Endothelial cell of umbilical vein (primary cell): ENCODE measurements around the gene ETV3L. TPM values are rescaled to one million over a fixed set of nuclear protein-coding genes. Genes with fewer than 3 reads are reported as not detected.

Experiments used
- BruUV-seq: library from RNA; stranded (reverse); fragments of 400-500 nt; replicated peaks from 2 replicates; lab custom pipeline; 2021; lab: Mats Ljungman, UMichigan
- CTCF ChIA-PET: fragments of 300-600, 350-600 bp; sonication (Branson Sonifier 250); formaldehyde crosslinking; loops from one replicate; lab custom pipeline; 2021; ENCODE audit warnings: antibody characterized with exemption, inconsistent platforms; lab: Charles Lee
- POLR2A ChIA-PET: fragments of 300-600, 350-600 bp; sonication (Branson Sonifier 250); formaldehyde crosslinking; loops from one replicate; lab custom pipeline; 2021; ENCODE audit warnings: antibody characterized with exemption, inconsistent platforms; lab: Charles Lee
- DNase-seq: peaks from one replicate; pipeline ENCODE4 v3.0.0-alpha.2; 2011; ENCODE audit warnings: low read depth, low spot score
- FAIRE-seq: peaks from 2 replicates; lab custom pipeline; 2011; peaks lifted over from hg19 to GRCh38; lab: Jason Lieb, UNC
- H2AFZ ChIP-seq: 2 replicates; pipeline ENCODE4 v1.6.0; 2012; ENCODE audit warnings: low read depth, low read length, control low read depth, inconsistent platforms
- H3K27ac ChIP-seq: 2 replicates; pipeline ENCODE4 v1.5.1; 2011; ENCODE audit warnings: low read depth, mild to moderate bottlenecking, control low read depth, low read length, moderate library complexity; ENCODE audit not compliant: insufficient read depth
- H3K27me3 ChIP-seq, 2 experiments: 2 replicates each; pipeline versions ENCODE4 v1.6.0 to v1.6.1; 2011; ENCODE audit warnings: low read length in 2 of 2, mixed read lengths in 1 of 2; ENCODE audit not compliant: control insufficient read depth in 2 of 2, insufficient read depth in 2 of 2
- H3K36me3 ChIP-seq, 2 experiments: 2 replicates in 1 of 2; 3 replicates in 1 of 2; pipeline ENCODE4 v1.5.1; 2011; ENCODE audit warnings: low read length in 2 of 2, mild to moderate bottlenecking in 1 of 2, moderate library complexity in 1 of 2; ENCODE audit not compliant: control insufficient read depth in 2 of 2, insufficient read depth in 2 of 2; ENCODE audit errors: extremely low read depth in 1 of 2
- H3K4me1 ChIP-seq: 3 replicates; pipeline ENCODE4 v1.5.1; 2011; ENCODE audit warnings: mild to moderate bottlenecking, low read length; ENCODE audit not compliant: control insufficient read depth, insufficient read depth; ENCODE audit errors: extremely low read depth
- H3K4me2 ChIP-seq: 2 replicates; pipeline ENCODE4 v1.6.1; 2011; ENCODE audit warnings: low read length, control low read depth, mixed read lengths; ENCODE audit not compliant: insufficient read depth
- H3K4me3 ChIP-seq, 3 experiments: fragments of 200-600 bp in 1 of 3; sonication (generic), shearing (Covaris generic) in 1 of 3; replicated peaks in 1 of 3; 2 replicates each; pipeline ENCODE4 v1.5.1; 2011 to 2016; ENCODE audit warnings: control low read depth in 3 of 3, low read length in 3 of 3, mild to moderate bottlenecking in 2 of 3, inconsistent platforms in 1 of 3, low read depth in 1 of 3, moderate library complexity in 1 of 3; ENCODE audit not compliant: insufficient read depth in 1 of 3
- H3K79me2 ChIP-seq: 2 replicates; pipeline ENCODE4 v1.6.0; 2012; ENCODE audit warnings: low read length, inconsistent platforms; ENCODE audit not compliant: control insufficient read depth, insufficient read depth
- H3K9ac ChIP-seq: replicated peaks from 2 replicates; pipeline ENCODE3; 2011; ENCODE audit warnings: low read length, control low read depth; ENCODE audit not compliant: insufficient read depth; ENCODE audit errors: extremely low read depth
- H3K9me1 ChIP-seq: replicated peaks from 3 replicates; pipeline ENCODE4 v1.6.0; 2011; ENCODE audit warnings: mild to moderate bottlenecking, low read length; ENCODE audit not compliant: control insufficient read depth, insufficient read depth; ENCODE audit errors: extremely low read depth
- H3K9me3 ChIP-seq: replicated peaks from 2 replicates; pipeline ENCODE4 v1.5.1; 2012; ENCODE audit warnings: low read length, inconsistent platforms; ENCODE audit not compliant: control insufficient read depth, insufficient read depth
- H4K20me1 ChIP-seq: replicated peaks from 2 replicates; pipeline ENCODE3; 2011; ENCODE audit warnings: mild to moderate bottlenecking, low read length; ENCODE audit not compliant: control insufficient read depth, insufficient read depth; ENCODE audit errors: extremely low read depth
- EZH2 ChIP-seq: IDR thresholded peaks from 2 replicates; pipeline ENCODE4 v1.6.1; 2012; ENCODE audit warnings: borderline replicate concordance, low read depth, mild to moderate bottlenecking, moderate library complexity, low read length, inconsistent platforms; ENCODE audit not compliant: severe bottlenecking
- FOS ChIP-seq: IDR thresholded peaks from 2 replicates; pipeline ENCODE4 v1.6.1; 2011; ENCODE audit warnings: mild to moderate bottlenecking, low read length, moderate library complexity, borderline replicate concordance; ENCODE audit not compliant: insufficient read depth
- GATA2 ChIP-seq: IDR thresholded peaks from 2 replicates; pipeline ENCODE4 v1.7.0; 2011; ENCODE audit warnings: low read depth, mild to moderate bottlenecking, moderate library complexity, mixed read lengths, low read length; ENCODE audit not compliant: insufficient read length, insufficient read depth
- JUN ChIP-seq: IDR thresholded peaks from 2 replicates; pipeline ENCODE4 v1.6.1; 2011; ENCODE audit warnings: borderline replicate concordance, low read depth; ENCODE audit not compliant: insufficient read length, insufficient read depth
- MYC ChIP-seq: IDR thresholded peaks from one replicate; pipeline ENCODE4 v1.6.1; 2011; ENCODE audit warnings: mild to moderate bottlenecking, low read depth, low read length
- POLR2A ChIP-seq: IDR thresholded peaks from 2 replicates; pipeline ENCODE4 v1.6.1; 2012; ENCODE audit warnings: low read depth, mild to moderate bottlenecking, control low read depth, low read length
- POLR2AphosphoS5 ChIP-seq: IDR thresholded peaks from 2 replicates; pipeline ENCODE4 v1.6.1; 2012; ENCODE audit warnings: low read depth, mild to moderate bottlenecking, control low read depth, low read length, moderate library complexity; ENCODE audit not compliant: insufficient read depth
- dilution Hi-C: fragments of 300-500 bp; cut with MboI; formaldehyde crosslinking; loops from one replicate; pipeline ENCODE4 v1.15.0; 2019; ENCODE audit warnings: low sequenced_read_pairs; ENCODE audit not compliant: extremely low pct_ligation_motif_present
- intact Hi-C: fragments of 100-400 bp; cut with micrococcal nuclease; formaldehyde crosslinking; loops from one replicate; pipeline ENCODE4 v1.10.0; 2022
- polyA plus RNA-seq, 4 experiments: library from polyadenylated mRNA; depleted of rRNA in 3 of 4; stranded (reverse) in 3 of 4; unstranded in 1 of 4; fragments of >200 nt; gene quantifications; 2 replicates each; pipeline versions ENCODE4 v1.2.1 to v1.2.3, GENCODE V29; 2011 to 2012; ENCODE audit warnings: missing spikeins in 1 of 4
- total RNA-seq: library from RNA; stranded (reverse); gene quantifications from 2 replicates; pipeline ENCODE4 v1.2.3, GENCODE V29; 2021
- TF ChIP-seq, protein P1 (sequence below): IDR thresholded peaks from 2 replicates; pipeline ENCODE4 v1.6.1; 2011; ENCODE audit not compliant: insufficient read depth, insufficient read length
- TF ChIP-seq, protein P2 (sequence below), 2 donors: IDR thresholded peaks; 1 replicate in 1 of 2; 2 replicates in 1 of 2; pipeline ENCODE4 v1.5.1; 2011; ENCODE audit warnings: low read length in 2 of 2, mild to moderate bottlenecking in 2 of 2, moderate library complexity in 2 of 2, control low read depth in 1 of 2, inconsistent platforms in 1 of 2, low read depth in 1 of 2; ENCODE audit not compliant: insufficient read depth in 1 of 2; ENCODE audit errors: extremely low read depth in 1 of 2

ETV3L gene
- total and polyA plus RNA-seq, 2 donors (not counting 3 experiments of a cell fraction or from before 2014, with no cell fraction given) = not detected

DNA sequence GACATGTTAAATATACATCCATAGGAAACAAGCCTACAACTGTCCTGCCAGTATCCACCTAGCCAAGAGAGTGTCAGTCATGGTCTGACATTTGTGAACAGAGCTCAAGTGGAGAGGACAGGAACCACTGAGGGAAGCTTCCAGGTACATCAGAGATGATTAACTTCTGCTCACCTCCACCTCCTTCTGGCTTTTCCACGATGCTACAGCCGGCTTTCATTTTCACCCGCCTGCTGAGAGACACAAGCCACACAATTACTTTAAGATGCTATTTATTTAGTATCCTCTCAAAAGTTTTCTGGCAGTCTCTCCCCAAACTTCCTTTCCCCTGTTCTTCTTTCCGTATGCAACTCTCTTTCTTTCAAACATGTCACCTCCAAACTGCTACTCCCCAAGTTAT lies 36.5 kb upstream of the ETV3L start:
- Histone ChIP-seq H3K36me3 (peaks cover 26 to 32% of the 10 kb centered on the region in 2 experiments), H3K27ac (no peak overlapping the region), H3K4me2 (peak overlapping the region; percentile 91), H3K9me1 (no peaks in the 10 kb centered on the region), H3K4me1 (peaks cover 17% of the 10 kb centered on the region), H4K20me1 (peaks cover 6% of the 10 kb centered on the region), H2AFZ (no peak overlapping the region), H3K9ac (peak overlapping the region; percentile 94), H3K9me3 (no peaks in the 10 kb centered on the region), H3K79me2 (peaks cover 32% of the 10 kb centered on the region), H3K4me3 (no peak overlapping the region), H3K27me3 (no peaks in the 10 kb centered on the region)
- BruUV-seq = no TSS peak
- dilution Hi-C loops = no loop called here
- TF ChIP-seq MYC = no peak
- no peak for TF ChIP-seq FOS
- TF ChIP-seq, protein P1, sequence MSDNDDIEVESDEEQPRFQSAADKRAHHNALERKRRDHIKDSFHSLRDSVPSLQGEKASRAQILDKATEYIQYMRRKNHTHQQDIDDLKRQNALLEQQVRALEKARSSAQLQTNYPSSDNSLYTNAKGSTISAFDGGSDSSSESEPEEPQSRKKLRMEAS = no peak
- TF ChIP-seq JUN = no peak
- no peak for TF ChIP-seq POLR2AphosphoS5
- no peak for TF ChIP-seq GATA2
- TF ChIP-seq, protein P2, sequence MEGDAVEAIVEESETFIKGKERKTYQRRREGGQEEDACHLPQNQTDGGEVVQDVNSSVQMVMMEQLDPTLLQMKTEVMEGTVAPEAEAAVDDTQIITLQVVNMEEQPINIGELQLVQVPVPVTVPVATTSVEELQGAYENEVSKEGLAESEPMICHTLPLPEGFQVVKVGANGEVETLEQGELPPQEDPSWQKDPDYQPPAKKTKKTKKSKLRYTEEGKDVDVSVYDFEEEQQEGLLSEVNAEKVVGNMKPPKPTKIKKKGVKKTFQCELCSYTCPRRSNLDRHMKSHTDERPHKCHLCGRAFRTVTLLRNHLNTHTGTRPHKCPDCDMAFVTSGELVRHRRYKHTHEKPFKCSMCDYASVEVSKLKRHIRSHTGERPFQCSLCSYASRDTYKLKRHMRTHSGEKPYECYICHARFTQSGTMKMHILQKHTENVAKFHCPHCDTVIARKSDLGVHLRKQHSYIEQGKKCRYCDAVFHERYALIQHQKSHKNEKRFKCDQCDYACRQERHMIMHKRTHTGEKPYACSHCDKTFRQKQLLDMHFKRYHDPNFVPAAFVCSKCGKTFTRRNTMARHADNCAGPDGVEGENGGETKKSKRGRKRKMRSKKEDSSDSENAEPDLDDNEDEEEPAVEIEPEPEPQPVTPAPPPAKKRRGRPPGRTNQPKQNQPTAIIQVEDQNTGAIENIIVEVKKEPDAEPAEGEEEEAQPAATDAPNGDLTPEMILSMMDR (IDR thresholded peaks at IDR 0.05; ENCODE audit: extremely low read depth in 1 of 2, insufficient read depth in 1 of 2, low read depth in 1 of 2, low read length in 2 of 2) = no peak
- no peak for TF ChIP-seq EZH2
- TF ChIP-seq POLR2A = no peak
- ChIA-PET POLR2A (no interaction called here), CTCF (interaction anchor here (6.9 to 7.3 kb wide), 2 partner anchors 19 to 46 kb away, joined by 86 to 96 read pairs; no protein-coding TSS in a partner anchor)
- DNase-seq = no peak
- FAIRE-seq = no peak
- intact Hi-C loops = no loop called here
